Endothelial cell of umbilical vein (primary cell): ENCODE data around the gene SLC1A7. TPM values are rescaled to one million over a fixed set of nuclear protein-coding genes. Genes with fewer than 3 reads are reported as not detected.

Experiments
- BruUV-seq: library from RNA; stranded (reverse); fragments of 400-500 nt; replicated peaks from 2 replicates; lab custom pipeline; 2021; lab: Mats Ljungman, UMichigan
- CTCF ChIA-PET: fragments of 300-600, 350-600 bp; sonication (Branson Sonifier 250); formaldehyde crosslinking; loops from one replicate; lab custom pipeline; 2021; ENCODE audit warnings: antibody characterized with exemption, inconsistent platforms; lab: Charles Lee
- POLR2A ChIA-PET: fragments of 300-600, 350-600 bp; sonication (Branson Sonifier 250); formaldehyde crosslinking; loops from one replicate; lab custom pipeline; 2021; ENCODE audit warnings: antibody characterized with exemption, inconsistent platforms; lab: Charles Lee
- DNase-seq: peaks from one replicate; pipeline ENCODE4 v3.0.0-alpha.2; 2011; ENCODE audit warnings: low read depth, low spot score
- FAIRE-seq: peaks from 2 replicates; lab custom pipeline; 2011; peaks lifted over from hg19 to GRCh38; lab: Jason Lieb, UNC
- H2AFZ ChIP-seq: 2 replicates; pipeline ENCODE4 v1.6.0; 2012; ENCODE audit warnings: low read depth, low read length, control low read depth, inconsistent platforms
- H3K27ac ChIP-seq: 2 replicates; pipeline ENCODE4 v1.5.1; 2011; ENCODE audit warnings: low read depth, mild to moderate bottlenecking, control low read depth, low read length, moderate library complexity; ENCODE audit not compliant: insufficient read depth
- H3K27me3 ChIP-seq, 2 experiments: 2 replicates each; pipeline versions ENCODE4 v1.6.0 to v1.6.1; 2011; ENCODE audit warnings: low read length in 2 of 2, mixed read lengths in 1 of 2; ENCODE audit not compliant: control insufficient read depth in 2 of 2, insufficient read depth in 2 of 2
- H3K36me3 ChIP-seq, 2 experiments: 2 replicates in 1 of 2; 3 replicates in 1 of 2; pipeline ENCODE4 v1.5.1; 2011; ENCODE audit warnings: low read length in 2 of 2, mild to moderate bottlenecking in 1 of 2, moderate library complexity in 1 of 2; ENCODE audit not compliant: control insufficient read depth in 2 of 2, insufficient read depth in 2 of 2; ENCODE audit errors: extremely low read depth in 1 of 2
- H3K4me1 ChIP-seq: 3 replicates; pipeline ENCODE4 v1.5.1; 2011; ENCODE audit warnings: mild to moderate bottlenecking, low read length; ENCODE audit not compliant: control insufficient read depth, insufficient read depth; ENCODE audit errors: extremely low read depth
- H3K4me2 ChIP-seq: 2 replicates; pipeline ENCODE4 v1.6.1; 2011; ENCODE audit warnings: low read length, control low read depth, mixed read lengths; ENCODE audit not compliant: insufficient read depth
- H3K4me3 ChIP-seq, 3 experiments: fragments of 200-600 bp in 1 of 3; sonication (generic), shearing (Covaris generic) in 1 of 3; replicated peaks in 1 of 3; 2 replicates each; pipeline ENCODE4 v1.5.1; 2011 to 2016; ENCODE audit warnings: control low read depth in 3 of 3, low read length in 3 of 3, mild to moderate bottlenecking in 2 of 3, inconsistent platforms in 1 of 3, low read depth in 1 of 3, moderate library complexity in 1 of 3; ENCODE audit not compliant: insufficient read depth in 1 of 3
- H3K79me2 ChIP-seq: 2 replicates; pipeline ENCODE4 v1.6.0; 2012; ENCODE audit warnings: low read length, inconsistent platforms; ENCODE audit not compliant: control insufficient read depth, insufficient read depth
- H3K9ac ChIP-seq: replicated peaks from 2 replicates; pipeline ENCODE3; 2011; ENCODE audit warnings: low read length, control low read depth; ENCODE audit not compliant: insufficient read depth; ENCODE audit errors: extremely low read depth
- H3K9me1 ChIP-seq: replicated peaks from 3 replicates; pipeline ENCODE4 v1.6.0; 2011; ENCODE audit warnings: mild to moderate bottlenecking, low read length; ENCODE audit not compliant: control insufficient read depth, insufficient read depth; ENCODE audit errors: extremely low read depth
- H3K9me3 ChIP-seq: replicated peaks from 2 replicates; pipeline ENCODE4 v1.5.1; 2012; ENCODE audit warnings: low read length, inconsistent platforms; ENCODE audit not compliant: control insufficient read depth, insufficient read depth
- H4K20me1 ChIP-seq: replicated peaks from 2 replicates; pipeline ENCODE3; 2011; ENCODE audit warnings: mild to moderate bottlenecking, low read length; ENCODE audit not compliant: control insufficient read depth, insufficient read depth; ENCODE audit errors: extremely low read depth
- CTCF ChIP-seq, 2 donors: IDR thresholded peaks; 1 replicate in 1 of 2; 2 replicates in 1 of 2; pipeline ENCODE4 v1.5.1; 2011; ENCODE audit warnings: low read length in 2 of 2, mild to moderate bottlenecking in 2 of 2, moderate library complexity in 2 of 2, control low read depth in 1 of 2, inconsistent platforms in 1 of 2, low read depth in 1 of 2; ENCODE audit not compliant: insufficient read depth in 1 of 2; ENCODE audit errors: extremely low read depth in 1 of 2
- FOS ChIP-seq: IDR thresholded peaks from 2 replicates; pipeline ENCODE4 v1.6.1; 2011; ENCODE audit warnings: mild to moderate bottlenecking, low read length, moderate library complexity, borderline replicate concordance; ENCODE audit not compliant: insufficient read depth
- GATA2 ChIP-seq: IDR thresholded peaks from 2 replicates; pipeline ENCODE4 v1.7.0; 2011; ENCODE audit warnings: low read depth, mild to moderate bottlenecking, moderate library complexity, mixed read lengths, low read length; ENCODE audit not compliant: insufficient read length, insufficient read depth
- JUN ChIP-seq: IDR thresholded peaks from 2 replicates; pipeline ENCODE4 v1.6.1; 2011; ENCODE audit warnings: borderline replicate concordance, low read depth; ENCODE audit not compliant: insufficient read length, insufficient read depth
- MAX ChIP-seq: IDR thresholded peaks from 2 replicates; pipeline ENCODE4 v1.6.1; 2011; ENCODE audit not compliant: insufficient read depth, insufficient read length
- POLR2AphosphoS5 ChIP-seq: IDR thresholded peaks from 2 replicates; pipeline ENCODE4 v1.6.1; 2012; ENCODE audit warnings: low read depth, mild to moderate bottlenecking, control low read depth, low read length, moderate library complexity; ENCODE audit not compliant: insufficient read depth
- dilution Hi-C: fragments of 300-500 bp; cut with MboI; formaldehyde crosslinking; loops from one replicate; pipeline ENCODE4 v1.15.0; 2019; ENCODE audit warnings: low sequenced_read_pairs; ENCODE audit not compliant: extremely low pct_ligation_motif_present
- intact Hi-C: fragments of 100-400 bp; cut with micrococcal nuclease; formaldehyde crosslinking; loops from one replicate; pipeline ENCODE4 v1.10.0; 2022
- polyA plus RNA-seq, 4 experiments: library from polyadenylated mRNA; depleted of rRNA in 3 of 4; stranded (reverse) in 3 of 4; unstranded in 1 of 4; fragments of >200 nt; gene quantifications; 2 replicates each; pipeline versions ENCODE4 v1.2.1 to v1.2.3, GENCODE V29; 2011 to 2012; ENCODE audit warnings: missing spikeins in 1 of 4
- total RNA-seq: library from RNA; stranded (reverse); gene quantifications from 2 replicates; pipeline ENCODE4 v1.2.3, GENCODE V29; 2021

Gene SLC1A7
- total and polyA plus RNA-seq, 2 donors (not counting 3 experiments of a cell fraction or from before 2014, with no cell fraction given): not detected

GRCh38 chr1:53189061-53189460, 46.6 kb upstream of the SLC1A7 start:
- no peak overlapping the region for H3K4me2 ChIP-seq
- no peak overlapping the region for H2AFZ ChIP-seq
- no peaks in the 10 kb centered on the region for H3K36me3 ChIP-seq
- H3K27ac ChIP-seq: no peak overlapping the region
- no peak for FAIRE-seq
- no peaks in the 10 kb centered on the region for H3K9me1 ChIP-seq
- POLR2A ChIA-PET: interaction anchor here (0.6 kb wide), 1 partner anchor 337 kb away, joined by 3 read pairs; no protein-coding TSS in a partner anchor
- CTCF ChIA-PET: interaction anchor here (7.4 kb wide), 1 partner anchor 8 kb away, joined by 46 read pairs; no protein-coding TSS in a partner anchor
- DNase-seq: no peak
- TF ChIP-seq MAX: no peak
- TF ChIP-seq CTCF (IDR thresholded peaks at IDR 0.05; ENCODE audit: extremely low read depth in 1 of 2, insufficient read depth in 1 of 2, low read depth in 1 of 2, low read length in 2 of 2): no peak
- TF ChIP-seq GATA2: no peak
- no peak for TF ChIP-seq POLR2AphosphoS5
- no peak for TF ChIP-seq JUN
- TF ChIP-seq FOS: no peak
- dilution Hi-C loops: no loop called here
- H3K79me2 ChIP-seq: no peaks in the 10 kb centered on the region
- H3K4me3 ChIP-seq: no peak overlapping the region
- no peaks in the 10 kb centered on the region for H3K4me1 ChIP-seq
- intact Hi-C loops: no loop called here
- H3K9ac ChIP-seq: no peak overlapping the region
- H3K9me3 ChIP-seq: no peaks in the 10 kb centered on the region
- H4K20me1 ChIP-seq: no peaks in the 10 kb centered on the region
- peaks cover 3 to 4% of the 10 kb centered on the region in 2 experiments for H3K27me3 ChIP-seq
- BruUV-seq: no TSS peak
